ENCODE results near the gene SRSF9.

DNA sequence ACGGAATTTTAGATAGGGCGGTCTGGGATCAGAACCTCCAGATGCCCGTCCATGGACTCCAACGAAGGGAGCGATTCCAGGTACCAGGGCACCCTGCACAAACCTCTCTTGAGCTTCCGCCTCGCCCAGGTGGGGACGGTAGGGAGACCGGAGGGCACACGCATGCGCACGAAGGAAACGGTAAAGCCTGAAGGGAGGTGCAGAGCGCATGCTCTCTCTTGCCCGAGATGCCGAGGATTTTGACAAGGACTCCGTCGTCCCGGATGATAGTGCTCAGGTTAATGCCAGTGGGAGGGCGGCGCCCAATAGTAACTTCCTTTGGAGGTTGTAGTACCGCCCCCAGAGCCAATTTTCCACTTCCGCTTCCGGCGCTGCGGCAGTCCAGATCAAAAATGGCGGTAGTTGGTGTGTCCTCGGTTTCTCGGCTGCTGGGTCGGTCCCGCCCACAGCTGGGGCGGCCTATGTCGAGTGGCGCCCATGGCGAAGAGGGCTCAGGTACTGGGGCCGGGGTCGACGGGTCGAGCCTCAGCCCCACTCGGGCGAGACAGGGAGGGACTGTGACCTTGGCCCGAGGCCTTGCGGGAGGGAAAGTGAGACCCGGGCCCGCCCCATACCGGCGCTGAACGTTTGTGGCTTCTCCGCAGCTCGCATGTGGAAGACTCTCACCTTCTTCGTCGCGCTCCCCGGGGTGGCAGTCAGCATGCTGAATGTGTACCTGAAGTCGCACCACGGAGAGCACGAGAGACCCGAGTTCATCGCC lies 31.6 kb downstream of the SRSF9 start, which contains the start of gene COX6A1:
- TF ChIP-seq, protein P1, sequence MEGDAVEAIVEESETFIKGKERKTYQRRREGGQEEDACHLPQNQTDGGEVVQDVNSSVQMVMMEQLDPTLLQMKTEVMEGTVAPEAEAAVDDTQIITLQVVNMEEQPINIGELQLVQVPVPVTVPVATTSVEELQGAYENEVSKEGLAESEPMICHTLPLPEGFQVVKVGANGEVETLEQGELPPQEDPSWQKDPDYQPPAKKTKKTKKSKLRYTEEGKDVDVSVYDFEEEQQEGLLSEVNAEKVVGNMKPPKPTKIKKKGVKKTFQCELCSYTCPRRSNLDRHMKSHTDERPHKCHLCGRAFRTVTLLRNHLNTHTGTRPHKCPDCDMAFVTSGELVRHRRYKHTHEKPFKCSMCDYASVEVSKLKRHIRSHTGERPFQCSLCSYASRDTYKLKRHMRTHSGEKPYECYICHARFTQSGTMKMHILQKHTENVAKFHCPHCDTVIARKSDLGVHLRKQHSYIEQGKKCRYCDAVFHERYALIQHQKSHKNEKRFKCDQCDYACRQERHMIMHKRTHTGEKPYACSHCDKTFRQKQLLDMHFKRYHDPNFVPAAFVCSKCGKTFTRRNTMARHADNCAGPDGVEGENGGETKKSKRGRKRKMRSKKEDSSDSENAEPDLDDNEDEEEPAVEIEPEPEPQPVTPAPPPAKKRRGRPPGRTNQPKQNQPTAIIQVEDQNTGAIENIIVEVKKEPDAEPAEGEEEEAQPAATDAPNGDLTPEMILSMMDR (IDR thresholded peaks at IDR 0.05) = no peak
- no peak for TF ChIP-seq POLR2A (IDR thresholded peaks at IDR 0.05)

Measured in lower leg skin (tissue), 3 donors.